GM18867 (cell line): ENCODE data around the gene HBEGF.
A peak's percentile ranks its signal among the peaks of the same experiment; 100 is the strongest.
"Not testable (repeated sequence)": the region's sequence is repeated elsewhere in the genome, so short reads cannot be mapped to it uniquely, and the experiment has no call there.

Experiments used
- ATAC-seq: cut with Tn5 transposase; IDR thresholded peaks from one replicate; pipeline ENCODE4 v1.9.1; 2021; ENCODE audit warnings: mild to moderate bottlenecking, moderate library complexity; ENCODE audit not compliant: unreplicated experiment

HBEGF gene

GRCh38 chr5:140361901-140362300 is 15.5 kb upstream of the HBEGF start:
- ATAC-seq = no peak

GRCh38 chr5:140360681-140361479 is 14.5 kb upstream of the HBEGF start:
- ATAC-seq = no peak

- ATAC-seq = no peak
Measured at GRCh38 chr5:140360101-140360500, 13.7 kb upstream of the HBEGF start, which contains the start of gene SLC4A9. TSS of gene SLC4A9 (plus strand) at chr5:140360194. CDS start at chr5:140360237, 43 bp downstream.

DNA sequence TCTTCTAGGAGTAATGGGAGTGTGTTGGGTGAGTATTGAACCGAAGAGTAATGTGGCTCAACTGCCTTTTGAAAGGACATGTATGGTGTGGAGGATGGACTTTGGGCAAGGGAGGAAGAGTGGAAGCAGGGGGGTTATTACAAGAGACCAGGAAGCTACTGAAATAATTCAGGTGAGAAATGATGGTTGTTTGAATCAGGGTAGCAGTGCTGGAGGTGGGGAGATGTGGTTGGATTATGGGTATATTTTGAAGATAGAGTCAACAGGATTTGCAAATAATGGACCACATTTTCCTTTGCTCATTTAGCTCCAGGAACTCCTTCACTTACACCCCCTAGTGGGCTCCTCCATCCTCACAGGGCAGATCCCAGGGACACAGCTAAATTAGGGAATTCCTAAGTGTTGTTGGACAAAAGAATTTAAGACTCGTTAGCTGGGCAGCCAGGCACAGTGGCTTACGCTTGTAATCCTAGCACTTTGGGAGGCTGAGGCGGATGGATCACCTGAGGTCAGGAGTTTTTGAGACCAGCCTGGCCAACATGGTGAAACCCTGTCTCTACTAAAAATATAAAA is 12.4 kb upstream of the HBEGF start:
- no peak for ATAC-seq

DNA sequence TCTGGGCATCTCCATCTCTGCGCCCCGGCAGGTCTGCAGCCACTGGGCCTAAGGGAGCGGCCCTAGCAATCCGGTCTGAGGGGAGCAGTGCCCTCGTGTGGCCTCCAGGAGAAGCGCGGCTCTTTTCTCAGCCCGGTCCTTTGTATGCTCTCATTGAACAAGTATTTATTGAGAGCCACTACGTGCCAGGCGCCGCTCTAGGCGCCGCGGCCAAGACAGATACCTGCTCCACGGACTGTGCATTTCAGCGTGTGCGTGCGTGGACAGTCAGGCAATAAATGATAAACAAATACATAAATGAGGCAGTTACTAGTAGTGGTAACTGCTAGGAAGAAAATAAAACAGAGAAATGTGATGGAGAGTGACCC is 11.3 kb upstream of the HBEGF start:
- ATAC-seq = peak; percentile 98

DNA sequence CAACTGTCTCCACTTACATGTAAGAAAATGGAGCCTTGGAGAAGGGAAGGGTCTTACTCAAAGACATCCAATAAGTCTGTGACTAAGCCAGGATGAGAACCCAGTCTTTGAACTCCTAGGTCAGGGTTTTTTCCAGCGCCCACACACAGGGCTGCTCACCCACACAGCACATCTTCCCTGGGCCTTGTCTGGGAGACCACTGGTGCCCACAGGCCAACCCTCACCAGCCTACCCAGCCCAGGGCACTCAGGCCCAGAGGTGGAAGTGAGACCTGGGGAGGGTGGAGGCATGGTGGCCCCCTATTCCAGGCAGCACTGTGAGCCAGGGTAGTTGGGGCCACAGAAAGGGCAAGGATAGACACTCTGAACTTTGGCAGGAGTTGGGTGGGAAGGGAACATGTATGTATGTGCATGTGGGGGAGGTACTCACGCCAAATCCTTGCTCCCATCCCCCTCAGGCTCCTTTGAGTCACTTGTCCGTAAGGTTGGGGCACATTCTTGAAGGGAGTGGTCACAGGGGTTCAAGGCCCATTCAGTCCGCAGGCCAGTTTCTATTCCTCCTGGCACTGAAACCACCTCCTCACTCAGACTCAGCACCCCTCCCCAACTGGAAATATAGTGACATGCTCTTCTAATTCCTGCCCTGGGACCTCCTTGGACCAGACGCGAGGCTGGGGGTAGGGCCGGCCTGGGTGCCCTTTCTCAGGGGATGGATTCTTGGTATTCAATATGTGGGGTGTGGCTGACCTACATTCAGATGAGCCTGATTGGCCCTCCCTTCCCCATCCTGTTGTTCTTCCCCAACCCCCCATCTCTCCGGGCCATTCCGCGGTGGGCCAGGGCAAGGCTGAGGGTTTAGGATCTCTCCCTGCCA is 10.7 kb upstream of the HBEGF start:
- ATAC-seq = peak; percentile 15

GRCh38 chr5:140355546-140355945 is 9.1 kb upstream of the HBEGF start:
- ATAC-seq = no peak

DNA sequence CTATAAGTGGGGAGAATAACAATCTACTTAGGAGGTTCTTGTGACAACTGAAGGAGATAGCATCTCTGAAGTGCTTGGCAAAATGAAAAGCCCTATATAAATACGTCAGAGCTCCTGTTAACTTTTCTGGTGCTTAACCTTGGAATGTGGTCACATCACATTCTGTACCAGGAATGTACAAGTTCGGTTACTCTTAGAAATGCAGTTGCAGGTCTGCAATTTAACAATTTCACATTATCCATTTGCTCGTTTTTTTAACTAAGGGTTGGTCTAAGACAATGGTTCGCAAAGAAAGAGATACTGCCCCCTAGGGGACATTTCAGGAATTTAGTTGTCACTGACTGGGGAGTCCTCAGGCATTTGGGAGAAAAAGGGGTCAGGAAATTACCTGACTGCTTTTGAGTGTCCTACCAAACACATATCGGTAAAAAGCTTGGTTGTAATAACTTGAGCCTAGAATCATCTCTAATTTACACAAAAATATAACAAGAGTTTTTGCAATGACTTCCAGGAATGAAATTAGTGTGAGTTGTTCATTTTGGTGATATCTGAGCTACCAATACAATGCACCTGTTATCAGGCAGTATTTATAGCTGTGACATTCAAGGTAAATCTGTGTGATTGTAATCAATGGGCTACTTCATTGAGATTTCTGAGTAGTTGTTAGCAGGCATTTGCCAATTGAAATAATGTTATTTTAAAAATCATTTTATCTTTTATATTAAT is 5.4 kb upstream of the HBEGF start:
- peak; percentile 64 for ATAC-seq

DNA sequence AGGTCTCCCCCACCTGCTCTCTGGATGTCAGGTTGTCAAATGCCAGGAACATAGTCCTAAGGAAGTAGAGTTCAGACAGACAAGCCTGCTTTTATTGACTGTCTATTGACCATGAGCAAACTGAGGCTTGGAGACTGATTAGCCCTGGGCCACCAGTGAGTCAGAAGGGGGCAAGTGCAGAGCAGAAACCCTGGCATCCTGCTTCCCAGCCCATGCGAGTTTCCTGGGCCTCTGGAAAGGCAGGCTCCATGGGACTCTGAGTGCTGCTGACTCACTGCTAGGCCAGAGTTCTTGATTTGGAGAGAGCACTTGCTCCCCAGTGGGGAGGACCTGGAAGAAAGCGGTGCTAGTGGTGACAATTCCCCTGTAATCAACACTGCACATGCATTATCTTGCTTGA is 2.8 kb upstream of the HBEGF start:
- ATAC-seq = no peak

GRCh38 chr5:140348104-140348503 is 1.7 kb upstream of the HBEGF start:
- ATAC-seq = no peak

- ATAC-seq = no peak
Measured at GRCh38 chr5:140347360-140347759, 957 bp upstream of the HBEGF start.

DNA sequence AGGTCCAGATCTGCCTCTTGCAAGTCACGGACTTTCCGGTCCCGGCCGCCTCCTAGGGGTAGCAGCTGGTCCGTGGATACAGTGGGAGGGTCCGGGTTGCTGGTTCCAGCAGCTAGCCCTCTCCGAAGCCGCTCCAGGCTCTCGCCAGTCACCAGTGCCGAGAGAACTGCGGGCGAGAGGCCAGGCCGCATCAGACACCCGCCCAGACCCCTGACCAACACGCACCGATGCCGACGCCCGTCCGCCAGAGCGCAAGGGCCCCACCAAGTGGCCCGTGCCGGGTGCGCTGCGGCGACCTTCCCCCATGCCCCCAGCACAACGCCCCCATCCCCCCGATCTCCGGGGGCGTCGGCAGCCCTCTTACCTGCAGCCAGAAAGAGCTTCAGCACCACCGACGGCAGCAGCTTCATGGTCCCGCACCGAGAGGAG is 470 bp downstream of the HBEGF start:
- ATAC-seq = peak; percentile 20

DNA sequence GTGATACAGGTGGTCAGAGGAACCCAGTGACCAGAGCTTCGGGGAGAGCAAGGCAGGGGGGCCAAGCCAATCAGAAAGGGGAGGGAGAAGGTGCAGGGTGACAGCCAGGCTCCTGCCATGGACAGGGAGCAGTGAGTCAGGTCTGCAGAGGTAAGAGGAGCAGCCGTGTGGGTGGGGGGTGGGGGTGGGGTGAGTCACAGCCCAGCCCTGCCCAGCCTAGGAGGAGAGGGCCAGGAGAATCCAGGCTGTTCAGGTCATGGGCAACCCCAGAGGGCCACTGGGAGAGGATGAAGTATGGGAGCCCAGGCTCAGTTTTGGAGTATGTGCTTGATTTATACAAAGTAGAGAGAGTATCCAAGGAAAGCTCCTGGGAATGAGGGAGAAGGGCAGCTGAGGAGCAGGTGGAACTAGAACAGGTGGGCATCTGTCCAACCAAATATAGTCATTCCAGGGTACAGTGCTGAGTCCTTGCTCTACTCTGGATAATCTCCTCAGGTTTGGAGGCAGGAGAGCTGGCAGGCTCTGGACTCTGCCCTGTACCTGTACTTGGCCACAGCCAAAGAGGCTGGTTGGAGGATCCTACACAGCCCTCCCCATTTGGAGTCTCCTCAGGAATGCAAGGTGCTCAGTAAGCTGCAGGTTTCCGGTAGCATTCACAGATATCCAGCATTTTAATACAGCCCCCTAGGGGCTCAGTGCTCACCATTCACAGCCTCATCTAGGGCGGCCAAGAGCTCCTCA is 1.6 kb downstream of the HBEGF start:
- ATAC-seq = no peak

DNA sequence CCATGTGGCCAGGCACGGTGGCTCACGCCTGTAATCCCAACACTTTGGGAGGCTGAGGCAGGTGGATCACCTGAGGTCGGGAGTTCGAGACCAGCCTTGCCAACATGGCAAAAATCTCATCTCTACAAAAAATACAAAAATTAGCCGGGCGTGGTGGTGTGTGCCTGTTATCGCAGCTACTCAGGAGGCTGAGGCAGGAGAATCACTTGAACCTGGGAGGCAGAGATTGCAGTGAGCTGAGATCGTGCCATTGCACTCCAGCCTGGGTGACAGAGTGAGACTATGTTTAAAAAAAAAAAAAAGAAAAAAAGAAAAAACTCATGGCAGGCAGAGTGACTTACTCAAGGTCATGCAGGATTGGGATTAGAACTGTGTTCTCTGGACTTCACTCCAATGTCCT is 2.6 kb downstream of the HBEGF start:
- not testable (repeated sequence) for ATAC-seq

GRCh38 chr5:140342896-140343295 is 3.5 kb downstream of the HBEGF start:
- no peak for ATAC-seq

DNA sequence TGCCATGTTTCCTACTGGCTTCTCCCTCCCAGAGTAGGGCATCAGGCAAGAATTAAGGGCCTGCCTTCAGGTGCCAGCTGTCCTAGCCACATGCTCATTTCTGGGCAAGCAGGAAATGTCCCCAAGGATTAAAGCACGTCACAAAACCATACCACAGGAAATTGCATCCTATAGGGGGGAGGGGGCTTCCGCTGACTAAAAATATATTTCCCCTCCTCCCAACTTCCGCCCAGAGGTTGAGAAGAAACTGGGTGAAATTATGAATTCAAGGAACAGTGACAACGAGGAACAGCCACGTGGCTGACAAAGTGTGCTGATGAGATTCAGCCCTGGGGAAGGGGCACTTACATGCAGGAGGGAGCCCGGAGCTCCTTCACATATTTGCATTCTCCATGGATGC is 4.1 kb downstream of the HBEGF start:
- ATAC-seq = no peak

GRCh38 chr5:140341591-140341990 is 4.8 kb downstream of the HBEGF start:
- ATAC-seq = no peak

GRCh38 chr5:140340605-140341121 is 5.7 kb downstream of the HBEGF start:
- ATAC-seq = no peak

GRCh38 chr5:140339636-140340035 is 6.8 kb downstream of the HBEGF start:
- ATAC-seq = no peak

DNA sequence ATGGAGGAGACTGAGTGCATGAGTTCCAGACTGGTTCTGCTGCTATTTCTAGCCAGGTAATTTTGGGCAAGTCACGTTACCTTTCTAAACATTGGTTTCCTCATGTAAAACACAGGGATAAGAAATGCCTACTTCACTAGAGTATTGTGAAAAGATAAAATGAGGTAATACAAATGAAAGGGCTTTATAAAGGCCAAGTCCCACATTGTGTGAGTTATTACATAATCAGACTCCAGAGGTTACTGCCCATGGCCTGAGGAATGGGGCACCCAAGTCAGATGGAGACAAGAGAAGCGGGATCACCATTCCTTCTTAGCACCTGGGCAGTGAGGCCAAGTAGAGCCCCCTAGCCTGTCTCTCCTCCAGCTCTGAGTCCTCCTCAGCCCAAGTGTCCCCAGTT is 7.5 kb downstream of the HBEGF start:
- ATAC-seq = no peak
